ENCODE results near the gene CFHR1. TPM values are rescaled to one million over a fixed set of nuclear protein-coding genes. Genes with fewer than 3 reads are reported as not detected.
"Not testable (repeated sequence)": the region's sequence is repeated elsewhere in the genome, so short reads cannot be mapped to it uniquely, and the experiment has no call there.

CFHR1 gene
- total RNA-seq = not detected
- polyA plus RNA-seq = not detected

DNA sequence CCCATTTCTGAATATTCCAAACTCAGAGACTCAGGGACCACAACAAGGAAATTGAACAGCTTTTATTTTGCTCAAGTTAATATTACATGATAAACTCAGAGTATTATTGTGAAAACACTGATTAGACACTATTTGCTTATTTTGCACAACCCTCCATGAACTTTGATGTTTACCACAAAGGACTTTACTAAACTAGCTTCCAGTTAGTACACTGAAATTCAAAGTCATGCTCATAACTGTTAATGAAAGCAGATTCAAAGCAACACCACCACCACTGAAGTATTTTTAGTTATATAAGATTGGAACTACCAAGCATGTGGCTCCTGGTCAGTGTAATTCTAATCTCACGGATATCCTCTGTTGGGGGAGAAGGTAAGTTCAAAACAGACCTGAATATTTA, at the start of gene CFHR1:
Gene CFHR1 (plus strand): TSS at position 201 of the 400 bp plus-strand sequence. CDS start 114 bp downstream, at position 315.
- not testable (repeated sequence) for H3K27me3 Mint-ChIP-seq; H3K9me3 Mint-ChIP-seq; H3K9me3 ChIP-seq (ENCODE audit: control insufficient read depth in 2 of 2, low read length in 2 of 2); H3K36me3 ChIP-seq (ENCODE audit: control insufficient read depth, insufficient read depth, low read length); H3K27ac ChIP-seq (ENCODE audit: insufficient read depth, low read length, poor library complexity, severe bottlenecking); H3K36me3 Mint-ChIP-seq; H3K27ac Mint-ChIP-seq; H3K27me3 ChIP-seq (ENCODE audit: control insufficient read depth, insufficient read depth, low read length); DNase-seq; H3K4me1 ChIP-seq (ENCODE audit: control insufficient read depth, insufficient read depth, low read length, poor library complexity, severe bottlenecking); ATAC-seq (ENCODE audit: low read depth in 2 of 2); H3K4me1 Mint-ChIP-seq; H3K4me3 ChIP-seq (ENCODE audit: low read depth, low read length); H3K4me3 Mint-ChIP-seq

DNA sequence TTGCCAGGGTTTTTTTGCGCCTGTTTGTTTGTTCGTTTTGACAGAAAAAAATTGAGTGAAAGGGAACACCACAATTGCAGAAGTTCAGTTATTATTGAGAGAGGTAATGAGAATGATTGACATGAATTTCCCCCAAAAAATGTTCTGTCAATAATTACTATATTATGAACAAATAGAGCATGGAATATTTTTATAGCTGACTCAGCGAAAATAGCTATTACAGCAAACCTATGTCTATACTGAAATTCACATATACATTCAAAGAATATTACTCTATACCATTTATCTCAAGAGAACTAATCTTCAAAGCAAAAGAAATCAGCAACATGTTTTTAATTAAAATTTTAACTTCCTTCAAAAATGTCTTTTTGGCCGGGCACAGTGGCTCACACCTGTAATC, 49.7 kb upstream of the CFHR1 start:
- not testable (repeated sequence) for H3K36me3 ChIP-seq (ENCODE audit: control insufficient read depth, insufficient read depth, low read length); H3K27ac Mint-ChIP-seq; H3K4me1 ChIP-seq (ENCODE audit: control insufficient read depth, insufficient read depth, low read length, poor library complexity, severe bottlenecking); H3K27me3 Mint-ChIP-seq; H3K9me3 ChIP-seq (ENCODE audit: control insufficient read depth in 2 of 2, low read length in 2 of 2); DNase-seq; H3K36me3 Mint-ChIP-seq; H3K4me3 ChIP-seq (ENCODE audit: low read depth, low read length); H3K9me3 Mint-ChIP-seq; H3K27ac ChIP-seq (ENCODE audit: insufficient read depth, low read length, poor library complexity, severe bottlenecking); ATAC-seq (ENCODE audit: low read depth in 2 of 2); H3K4me3 Mint-ChIP-seq; H3K4me1 Mint-ChIP-seq; H3K27me3 ChIP-seq (ENCODE audit: control insufficient read depth, insufficient read depth, low read length)

DNA sequence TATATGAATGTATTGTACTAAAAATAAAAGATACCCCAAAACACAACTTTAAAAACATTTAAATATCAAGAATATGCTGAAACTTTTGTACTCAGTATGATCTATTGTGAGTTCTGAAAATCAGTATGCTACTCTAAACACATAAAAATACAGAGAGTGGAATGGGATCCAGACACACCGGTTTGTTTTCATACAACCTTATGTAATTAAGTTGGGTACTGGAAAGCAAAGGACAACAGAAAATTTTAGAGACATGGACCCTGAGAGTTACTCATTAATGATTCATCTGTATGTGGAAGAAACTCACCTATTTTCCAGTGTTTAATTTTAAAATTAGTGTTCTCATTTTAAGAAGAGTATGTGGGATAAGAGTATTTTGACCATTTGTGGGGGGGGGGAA, 45.8 kb upstream of the CFHR1 start:
- Histone ChIP-seq H3K4me1 (ENCODE audit: control insufficient read depth, insufficient read depth, low read length, poor library complexity, severe bottlenecking) (no peaks in the 10 kb centered on the region), H3K27ac (ENCODE audit: insufficient read depth, low read length, poor library complexity, severe bottlenecking) (no peak overlapping the region), H3K4me3 (ENCODE audit: low read depth, low read length) (no peak overlapping the region), H3K27me3 (ENCODE audit: control insufficient read depth, insufficient read depth, low read length) (no peaks in the 10 kb centered on the region), H3K9me3 (ENCODE audit: control insufficient read depth in 2 of 2, low read length in 2 of 2) (no peaks in the 10 kb centered on the region), H3K36me3 (ENCODE audit: control insufficient read depth, insufficient read depth, low read length) (no peaks in the 10 kb centered on the region)
- Mint-ChIP-seq H3K9me3 (peaks cover 0 to 6% (median 0%) of the 10 kb centered on the region in 7 donors), H3K27me3 (no peaks in the 10 kb centered on the region), H3K36me3 (no peaks in the 10 kb centered on the region), H3K4me3 (no peak overlapping the region), H3K4me1 (no peaks in the 10 kb centered on the region), H3K27ac (peak overlapping the region in 1 of 3 donors; percentile 52)
- ATAC-seq (ENCODE audit: low read depth in 2 of 2) (no peak), DNase-seq (no peak)

DNA sequence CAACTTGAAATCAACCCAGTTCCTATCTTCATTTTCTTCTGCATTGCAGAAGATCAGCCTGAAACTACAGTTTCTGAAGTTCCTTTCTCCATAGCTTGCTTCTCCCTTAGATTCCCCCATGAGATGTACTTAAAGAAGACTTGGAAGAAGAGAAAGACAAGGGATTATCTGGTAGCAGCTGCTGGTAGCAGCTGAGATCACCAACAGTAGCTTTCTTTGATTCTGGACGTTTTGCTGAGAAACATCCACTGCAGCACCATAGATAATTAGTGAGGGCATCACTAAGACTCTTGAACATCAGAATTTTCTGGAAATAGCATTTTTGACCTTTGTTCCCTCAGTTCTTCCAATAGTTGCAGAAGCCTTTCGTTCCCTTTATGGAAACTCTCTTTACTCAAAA, 45.4 kb upstream of the CFHR1 start:
- Histone ChIP-seq H3K36me3 (ENCODE audit: control insufficient read depth, insufficient read depth, low read length) (no peaks in the 10 kb centered on the region), H3K9me3 (ENCODE audit: control insufficient read depth in 2 of 2, low read length in 2 of 2) (no peaks in the 10 kb centered on the region), H3K4me3 (ENCODE audit: low read depth, low read length) (no peak overlapping the region), H3K4me1 (ENCODE audit: control insufficient read depth, insufficient read depth, low read length, poor library complexity, severe bottlenecking) (no peaks in the 10 kb centered on the region), H3K27ac (ENCODE audit: insufficient read depth, low read length, poor library complexity, severe bottlenecking) (no peak overlapping the region), H3K27me3 (ENCODE audit: control insufficient read depth, insufficient read depth, low read length) (no peaks in the 10 kb centered on the region)
- no peak overlapping the region for H3K27ac Mint-ChIP-seq
- no peak for DNase-seq
- H3K9me3 Mint-ChIP-seq = peaks cover 0 to 6% (median 0%) of the 10 kb centered on the region in 7 donors
- H3K27me3 Mint-ChIP-seq = no peaks in the 10 kb centered on the region
- ATAC-seq (ENCODE audit: low read depth in 2 of 2) = no peak
- no peaks in the 10 kb centered on the region for H3K4me1 Mint-ChIP-seq
- H3K4me3 Mint-ChIP-seq = no peak overlapping the region
- no peaks in the 10 kb centered on the region for H3K36me3 Mint-ChIP-seq

DNA sequence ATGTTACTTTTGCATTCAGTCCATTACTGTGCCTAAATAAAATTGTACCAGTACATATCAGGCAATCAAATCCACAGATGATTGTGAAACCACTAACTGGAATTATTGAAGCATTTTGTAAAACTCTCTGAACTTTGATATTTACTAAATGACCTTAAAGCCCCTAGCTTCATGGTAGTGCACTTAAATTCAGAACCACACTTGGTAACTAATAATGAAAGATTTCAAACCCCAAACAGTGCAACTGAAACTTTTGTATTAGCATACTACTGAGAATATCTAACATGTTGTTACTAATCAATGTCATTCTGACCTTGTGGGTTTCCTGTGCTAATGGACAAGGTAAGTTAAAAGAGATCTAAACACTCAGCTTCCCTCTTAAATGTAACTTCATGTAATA, 44.9 kb upstream of the CFHR1 start, which contains the start of gene CFHR3:
Gene CFHR3 (plus strand): TSS at position 238 of the 400 bp plus-strand sequence. CDS start 47 bp downstream, at position 285.
- H3K27me3 Mint-ChIP-seq = no peaks in the 10 kb centered on the region
- Histone ChIP-seq H3K4me3 (ENCODE audit: low read depth, low read length) (no peak within 1 kb of the TSS), H3K9me3 (ENCODE audit: control insufficient read depth in 2 of 2, low read length in 2 of 2) (no peaks in the 10 kb centered on the region), H3K36me3 (ENCODE audit: control insufficient read depth, insufficient read depth, low read length) (no peaks in the 10 kb centered on the region), H3K4me1 (ENCODE audit: control insufficient read depth, insufficient read depth, low read length, poor library complexity, severe bottlenecking) (no peaks in the 10 kb centered on the region), H3K27ac (ENCODE audit: insufficient read depth, low read length, poor library complexity, severe bottlenecking) (no peak within 1 kb of the TSS), H3K27me3 (ENCODE audit: control insufficient read depth, insufficient read depth, low read length) (no peaks in the 10 kb centered on the region)
- ATAC-seq (ENCODE audit: low read depth in 2 of 2) (no peak), DNase-seq (no peak)
- peak within 1 kb of the TSS in 1 of 3 donors; percentile 52 for H3K27ac Mint-ChIP-seq
- H3K36me3 Mint-ChIP-seq = no peaks in the 10 kb centered on the region
- no peaks in the 10 kb centered on the region for H3K4me1 Mint-ChIP-seq
- H3K9me3 Mint-ChIP-seq = peaks cover 0 to 6% (median 0%) of the 10 kb centered on the region in 7 donors
- H3K4me3 Mint-ChIP-seq = no peak within 1 kb of the TSS

DNA sequence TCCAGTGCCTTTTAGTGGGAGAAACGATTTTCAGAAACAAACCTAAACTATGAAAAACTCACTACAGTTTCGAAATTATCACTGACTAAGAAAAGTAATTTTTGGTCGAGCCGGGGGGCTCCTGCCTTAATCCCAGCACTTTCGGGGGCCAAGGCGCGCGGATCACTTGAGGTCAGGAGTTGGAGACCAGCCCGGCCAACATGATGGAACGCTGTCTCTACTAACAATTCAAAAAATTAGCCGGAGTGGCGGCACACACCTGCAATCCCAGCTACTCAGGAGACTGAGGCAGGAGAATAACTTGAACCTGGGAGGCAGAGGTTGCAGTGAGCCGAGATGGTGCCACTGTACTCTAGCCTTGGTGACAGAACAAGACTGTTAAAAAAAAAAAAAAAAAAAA, 41.9 kb upstream of the CFHR1 start:
- H3K36me3 ChIP-seq (ENCODE audit: control insufficient read depth, insufficient read depth, low read length) = no peaks in the 10 kb centered on the region
- H3K4me1 ChIP-seq (ENCODE audit: control insufficient read depth, insufficient read depth, low read length, poor library complexity, severe bottlenecking) = no peaks in the 10 kb centered on the region
- no peaks in the 10 kb centered on the region for H3K27me3 ChIP-seq (ENCODE audit: control insufficient read depth, insufficient read depth, low read length)
- no peaks in the 10 kb centered on the region for H3K36me3 Mint-ChIP-seq
- H3K27ac Mint-ChIP-seq = no peak overlapping the region
- DNase-seq = no peak
- ATAC-seq (ENCODE audit: low read depth in 2 of 2) = no peak
- H3K4me3 Mint-ChIP-seq = no peak overlapping the region
- H3K4me1 Mint-ChIP-seq = no peaks in the 10 kb centered on the region
- H3K27me3 Mint-ChIP-seq = no peaks in the 10 kb centered on the region
- no peak overlapping the region for H3K4me3 ChIP-seq (ENCODE audit: low read depth, low read length)
- no peak overlapping the region for H3K27ac ChIP-seq (ENCODE audit: insufficient read depth, low read length, poor library complexity, severe bottlenecking)
- H3K9me3 Mint-ChIP-seq = peaks cover 0 to 6% (median 0%) of the 10 kb centered on the region in 7 donors
- H3K9me3 ChIP-seq (ENCODE audit: control insufficient read depth in 2 of 2, low read length in 2 of 2) = no peaks in the 10 kb centered on the region

DNA sequence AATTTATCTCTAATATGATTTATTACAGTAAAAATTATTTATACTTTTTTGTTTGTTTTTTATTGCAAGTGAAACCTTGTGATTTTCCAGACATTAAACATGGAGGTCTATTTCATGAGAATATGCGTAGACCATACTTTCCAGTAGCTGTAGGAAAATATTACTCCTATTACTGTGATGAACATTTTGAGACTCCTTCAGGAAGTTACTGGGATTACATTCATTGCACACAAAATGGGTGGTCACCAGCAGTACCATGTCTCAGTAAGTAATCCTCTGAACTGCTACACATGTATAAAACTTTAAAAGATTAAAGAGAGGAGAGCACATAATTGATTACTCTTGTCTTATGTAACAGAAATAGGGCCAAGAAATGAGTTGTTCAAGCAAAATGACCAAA, 40.4 kb upstream of the CFHR1 start:
- Mint-ChIP-seq H3K27me3 (no peaks in the 10 kb centered on the region), H3K9me3 (peaks cover 0 to 6% (median under 1%) of the 10 kb centered on the region in 7 donors), H3K4me3 (no peak overlapping the region), H3K4me1 (no peaks in the 10 kb centered on the region), H3K27ac (no peak overlapping the region), H3K36me3 (no peaks in the 10 kb centered on the region)
- no peak overlapping the region for H3K27ac ChIP-seq (ENCODE audit: insufficient read depth, low read length, poor library complexity, severe bottlenecking)
- no peak overlapping the region for H3K4me3 ChIP-seq (ENCODE audit: low read depth, low read length)
- ATAC-seq (ENCODE audit: low read depth in 2 of 2) (no peak), DNase-seq (no peak)
- no peaks in the 10 kb centered on the region for H3K36me3 ChIP-seq (ENCODE audit: control insufficient read depth, insufficient read depth, low read length)
- no peaks in the 10 kb centered on the region for H3K27me3 ChIP-seq (ENCODE audit: control insufficient read depth, insufficient read depth, low read length)
- H3K4me1 ChIP-seq (ENCODE audit: control insufficient read depth, insufficient read depth, low read length, poor library complexity, severe bottlenecking) = no peaks in the 10 kb centered on the region
- no peaks in the 10 kb centered on the region for H3K9me3 ChIP-seq (ENCODE audit: control insufficient read depth in 2 of 2, low read length in 2 of 2)

DNA sequence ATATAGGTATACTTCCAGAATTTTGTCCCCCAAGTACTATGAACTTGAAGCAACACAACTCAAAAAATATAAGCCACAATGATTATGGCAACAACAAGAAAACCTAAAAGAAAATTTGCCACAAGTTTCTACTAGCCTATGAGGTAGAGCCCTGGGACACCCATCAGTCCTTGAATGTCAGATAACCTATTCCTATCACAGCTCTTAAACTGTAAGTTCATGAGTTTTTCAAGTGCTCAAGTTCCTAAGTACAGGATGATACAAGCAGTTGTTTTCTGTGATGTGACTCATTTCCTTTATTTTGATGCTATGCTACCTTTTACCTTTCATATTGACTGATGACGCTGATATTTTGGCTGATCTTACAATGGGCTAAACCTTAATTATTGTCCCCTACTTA, 28.3 kb upstream of the CFHR1 start:
- H3K9me3 ChIP-seq (ENCODE audit: control insufficient read depth in 2 of 2, low read length in 2 of 2); H3K27ac ChIP-seq (ENCODE audit: insufficient read depth, low read length, poor library complexity, severe bottlenecking); DNase-seq; H3K4me1 ChIP-seq (ENCODE audit: control insufficient read depth, insufficient read depth, low read length, poor library complexity, severe bottlenecking); ATAC-seq (ENCODE audit: low read depth in 2 of 2); H3K36me3 ChIP-seq (ENCODE audit: control insufficient read depth, insufficient read depth, low read length); H3K9me3 Mint-ChIP-seq; H3K4me3 Mint-ChIP-seq; H3K27me3 ChIP-seq (ENCODE audit: control insufficient read depth, insufficient read depth, low read length); H3K27me3 Mint-ChIP-seq; H3K27ac Mint-ChIP-seq; H3K36me3 Mint-ChIP-seq; H3K4me1 Mint-ChIP-seq; H3K4me3 ChIP-seq (ENCODE audit: low read depth, low read length): not testable (repeated sequence)
